Activated CD4-positive, alpha-beta T cell treated with anti-CD3 and anti-CD28 coated beads for 24 hours (primary cell): ENCODE measurements around the gene TCF19.
"Not testable (repeated sequence)": the region's sequence is repeated elsewhere in the genome, so short reads cannot be mapped to it uniquely, and the experiment has no call there.

Experiments used
- DNase-seq, 2 donors: peaks; one replicate each; pipeline ENCODE4 v3.0.0-alpha.2; 2020; ENCODE audit warnings: low read depth in 2 of 2

TCF19 gene

GRCh38 chr6:31161216-31162126 is 3.1 kb downstream of the TCF19 start:
- DNase-seq: no peak

DNA sequence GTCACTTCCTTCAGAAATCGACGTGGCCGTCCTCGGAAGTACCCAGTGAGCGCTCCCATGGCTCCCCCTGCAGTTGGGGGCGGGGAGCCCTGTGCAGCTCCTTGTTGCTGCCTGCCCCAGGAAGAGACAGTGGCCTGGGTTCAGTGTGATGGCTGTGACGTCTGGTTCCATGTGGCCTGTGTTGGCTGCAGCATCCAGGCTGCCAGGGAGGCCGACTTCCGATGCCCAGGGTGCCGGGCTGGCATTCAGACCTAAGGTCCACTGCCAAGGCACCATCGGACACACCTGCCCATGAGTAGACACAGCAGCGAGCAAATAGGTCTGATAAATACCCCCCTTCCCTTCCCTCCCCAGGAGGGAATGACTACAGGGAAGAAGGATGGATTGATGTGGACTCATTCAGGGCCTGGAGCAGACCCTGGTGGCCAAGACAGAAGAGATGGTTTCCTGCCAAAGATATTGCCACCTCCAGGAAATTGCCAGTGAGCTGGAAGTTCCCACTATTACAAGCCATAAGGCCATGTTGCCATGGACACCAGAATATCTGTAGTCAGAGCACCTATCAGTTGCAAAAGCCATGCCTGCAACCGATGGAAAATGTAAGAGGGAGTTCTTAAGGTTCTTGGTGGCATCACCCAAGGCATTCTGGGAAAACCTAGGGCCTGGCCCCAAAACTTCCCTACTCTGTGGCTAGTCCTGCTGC is 4.2 kb downstream of the TCF19 start:
- DNase-seq: no peak

DNA sequence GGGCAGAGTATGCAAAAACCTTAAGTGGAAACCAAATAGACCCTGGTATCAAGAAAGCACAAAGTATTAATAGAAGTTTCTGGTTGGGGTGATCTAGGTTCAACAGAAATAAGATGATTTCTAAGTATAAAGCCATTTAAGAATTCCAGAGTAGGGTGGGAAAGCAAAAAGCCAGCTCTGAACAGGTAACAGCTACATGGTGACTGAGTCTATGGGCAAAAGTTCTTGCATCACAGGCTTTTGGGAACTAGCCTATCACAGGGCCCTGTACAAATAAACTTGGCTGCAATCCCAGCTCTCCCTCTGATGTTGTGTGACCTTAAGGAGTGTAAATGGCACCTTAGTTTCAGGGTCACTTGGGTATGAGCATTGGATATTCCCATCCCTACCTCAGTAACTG is 5.5 kb downstream of the TCF19 start:
- no peak for DNase-seq

- DNase-seq: not testable (repeated sequence)
These were observed 6.2 kb downstream of the TCF19 start for GRCh38 chr6:31164475-31165063.

DNA sequence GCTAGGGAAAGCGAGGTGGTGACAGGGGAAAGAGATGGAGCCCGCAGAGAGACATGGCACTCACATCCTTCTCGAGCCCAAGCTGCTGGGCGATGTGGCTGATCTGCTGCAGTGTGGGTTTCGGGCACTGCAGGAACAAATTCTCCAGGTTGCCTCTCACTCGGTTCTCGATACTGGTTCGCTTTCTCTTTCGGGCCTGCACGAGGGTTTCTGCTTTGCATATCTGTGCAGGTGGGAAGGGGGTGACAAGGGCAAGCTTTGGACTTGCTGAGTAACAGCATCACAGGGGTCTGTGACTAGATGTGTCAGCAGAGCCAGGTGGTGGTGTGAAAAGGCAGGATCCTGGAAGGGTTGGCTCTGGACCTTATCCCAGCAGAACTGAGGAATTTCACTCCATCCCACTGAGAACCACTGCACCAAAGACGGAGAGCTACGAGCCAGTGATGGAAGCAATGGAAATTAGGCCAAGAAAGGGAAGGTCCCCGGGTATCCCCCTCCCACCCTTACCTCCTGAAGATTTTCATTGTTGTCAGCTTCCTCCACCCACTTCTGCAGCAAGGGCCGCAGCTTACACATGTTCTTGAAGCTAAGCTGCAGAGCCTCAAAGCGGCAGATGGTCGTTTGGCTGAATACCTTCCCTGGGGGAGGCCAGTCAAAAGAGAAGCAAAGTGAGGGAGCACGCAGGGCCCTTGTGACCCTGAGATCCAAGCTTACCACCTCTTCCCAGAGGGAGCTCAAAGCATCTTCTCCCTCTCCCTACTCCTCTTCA is 6.9 kb downstream of the TCF19 start:
- not testable (repeated sequence) for DNase-seq

- no peak for DNase-seq
These were observed 7.6 kb downstream of the TCF19 start for GRCh38 chr6:31165986-31166385.

GRCh38 chr6:31168606-31169005 is 10.2 kb downstream of the TCF19 start:
- no peak for DNase-seq

GRCh38 chr6:31169123-31169857 is 10.9 kb downstream of the TCF19 start:
- DNase-seq: no peak

DNA sequence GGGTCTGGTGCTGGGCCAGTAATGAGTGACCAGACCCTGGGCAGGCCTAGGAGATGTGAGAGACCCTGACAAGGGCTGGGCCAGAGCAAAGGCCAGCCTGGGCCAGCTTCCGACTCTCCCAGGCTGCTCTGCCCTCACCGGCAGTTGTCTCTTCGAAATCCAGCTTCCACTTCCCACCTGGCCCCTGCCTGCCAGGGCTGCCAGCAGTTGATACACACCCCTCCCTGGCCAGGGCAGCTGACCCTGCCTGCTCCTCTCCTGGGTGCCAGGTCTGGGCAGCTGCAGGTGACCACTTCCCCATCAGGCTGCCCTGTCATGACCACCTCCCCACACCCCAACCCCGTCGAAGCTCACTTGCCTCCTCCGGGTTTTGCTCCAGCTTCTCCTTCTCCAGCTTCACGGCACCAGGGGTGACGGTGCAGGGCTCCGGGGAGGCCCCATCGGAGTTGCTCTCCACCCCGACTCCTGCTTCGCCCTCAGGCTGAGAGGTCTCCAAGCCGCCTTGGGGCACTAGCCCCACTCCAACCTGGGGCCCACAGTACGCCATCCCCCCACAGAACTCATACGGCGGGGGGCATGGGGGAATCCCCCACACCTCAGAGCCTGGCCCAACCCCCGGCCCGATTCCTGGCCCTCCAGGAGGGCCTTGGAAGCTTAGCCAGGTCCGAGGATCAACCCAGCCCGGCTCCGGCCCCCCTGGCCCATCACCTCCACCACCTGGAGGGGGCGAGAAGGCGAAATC is 11.6 kb downstream of the TCF19 start:
- not testable (repeated sequence) for DNase-seq

GRCh38 chr6:31170600-31170881 is 12.2 kb downstream of the TCF19 start, which contains the start of gene POU5F1:
Gene POU5F1 (minus strand): TSS chr6:31170682. CDS start chr6:31170620, 62 bp downstream.
- no peak for DNase-seq

DNA sequence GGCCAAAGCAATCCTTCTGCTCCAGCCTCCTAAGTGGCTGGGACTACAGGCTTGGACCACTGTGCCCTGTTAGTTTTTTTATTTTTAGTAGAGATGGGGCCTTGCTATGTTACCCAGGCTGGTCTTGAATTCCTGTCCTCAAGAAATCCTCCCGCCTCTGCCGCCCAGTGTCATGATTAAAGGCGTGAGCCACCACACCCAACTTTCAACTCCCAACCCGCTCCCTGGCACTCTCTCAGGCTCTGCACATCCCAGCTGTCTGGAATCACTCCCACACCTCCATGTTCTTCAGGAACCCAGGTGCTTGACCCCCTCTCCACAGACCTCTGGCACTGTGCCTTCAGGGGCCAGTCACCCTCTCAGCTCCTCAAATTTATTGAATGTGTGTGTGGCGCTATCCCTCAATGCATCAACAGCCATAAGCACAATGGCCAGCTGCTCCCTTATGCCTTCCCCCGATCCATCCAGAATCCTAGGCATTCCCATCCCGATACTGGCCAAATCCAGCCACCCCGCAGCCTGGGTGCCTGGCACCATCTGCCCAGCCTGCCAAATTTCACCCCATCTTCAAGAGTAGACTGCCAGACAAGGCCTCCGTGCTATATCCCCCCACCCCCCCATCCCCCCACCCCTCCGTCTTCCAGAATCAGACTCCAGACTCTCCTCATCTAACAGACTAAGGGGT is 12.7 kb downstream of the TCF19 start:
- no peak for DNase-seq

DNA sequence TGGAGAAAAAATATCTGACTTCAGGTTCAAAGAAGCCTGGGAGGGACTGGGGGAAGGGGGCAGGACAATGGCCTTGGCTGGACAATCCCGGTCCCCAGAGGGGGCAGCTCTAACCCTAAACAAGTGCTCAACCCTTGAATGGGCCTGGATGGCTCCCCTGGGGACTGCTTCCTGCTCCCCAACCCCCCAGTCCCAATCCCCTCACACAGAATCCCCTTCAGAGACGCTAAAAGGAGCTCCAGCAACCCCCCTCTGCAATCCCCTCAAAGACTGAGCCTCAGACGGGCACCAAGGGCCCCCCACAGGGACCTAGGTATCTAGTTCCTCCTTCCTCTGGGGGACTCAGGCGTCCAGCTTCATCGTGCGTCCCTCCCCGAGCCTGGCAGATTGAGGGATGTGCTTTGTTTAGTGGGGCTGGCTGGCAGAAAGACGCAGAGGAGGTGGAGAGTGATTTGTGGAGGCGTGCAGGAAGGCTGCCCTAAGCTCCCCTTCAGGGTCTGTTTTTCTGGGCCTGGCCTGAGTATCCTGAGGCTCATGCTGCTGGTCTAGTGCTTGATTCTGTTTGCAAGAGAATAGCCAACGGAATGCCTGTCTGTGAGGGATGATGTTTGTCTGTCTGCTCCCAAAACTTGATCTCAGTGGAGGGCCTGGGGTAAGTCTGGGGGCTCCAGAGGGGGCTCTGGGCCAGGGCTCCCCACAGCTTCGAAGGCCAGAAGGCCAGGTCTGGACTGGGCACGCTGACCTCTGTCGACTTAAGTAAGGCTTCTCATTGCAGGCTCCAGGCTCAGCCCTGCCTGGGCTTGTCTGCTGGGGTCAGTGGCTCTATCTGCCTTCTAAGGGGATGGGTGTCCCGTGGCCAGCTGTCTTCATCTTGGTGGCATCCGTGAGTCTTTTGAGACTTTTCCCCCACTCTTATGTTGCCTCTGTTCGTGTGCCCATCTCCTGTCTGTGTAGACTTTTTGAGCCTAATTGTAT is 13.8 kb downstream of the TCF19 start:
- DNase-seq: no peak

DNA sequence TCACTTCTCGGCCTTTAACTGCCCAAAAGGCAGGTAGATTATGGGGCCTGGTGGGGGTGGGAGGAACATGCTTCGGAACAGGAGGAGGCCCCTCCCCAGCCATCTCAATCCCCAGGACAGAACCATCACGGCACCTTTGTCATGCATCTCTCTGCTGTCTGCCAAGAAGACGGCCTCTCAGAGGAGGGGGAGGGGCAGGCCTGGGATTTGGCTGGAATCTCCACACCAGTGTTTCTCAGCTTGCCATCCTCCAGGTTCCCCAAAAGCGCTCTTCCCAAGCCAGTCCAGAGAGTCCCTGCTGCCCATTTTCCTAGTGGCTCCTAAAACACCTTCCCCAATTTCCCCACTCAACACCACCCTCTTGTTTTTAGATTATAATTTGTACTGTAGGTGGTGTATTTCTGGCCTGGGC is 14.6 kb downstream of the TCF19 start:
- DNase-seq: no peak

DNA sequence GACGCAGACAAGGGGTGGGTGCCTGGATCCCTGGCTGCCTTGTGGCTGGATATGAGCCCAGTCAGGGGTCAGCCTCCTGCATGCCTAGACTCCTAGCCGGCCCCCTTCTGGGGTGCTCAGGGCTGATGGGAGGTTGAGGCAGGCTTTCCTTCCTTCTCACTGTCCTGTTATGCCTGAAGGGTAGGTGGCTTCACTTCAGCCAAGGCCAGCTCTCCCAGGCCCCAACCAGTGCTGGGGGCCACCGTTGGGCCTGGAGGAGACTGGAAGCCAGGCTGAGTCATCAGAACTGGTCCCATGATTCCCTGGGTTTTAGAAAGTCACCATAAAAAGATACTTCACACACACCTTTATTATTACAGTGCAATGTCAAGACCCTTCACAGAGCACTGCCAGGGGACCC is 15.0 kb downstream of the TCF19 start:
- DNase-seq: no peak

- DNase-seq: no peak
These were observed 16.0 kb downstream of the TCF19 start for GRCh38 chr6:31174378-31174777.

GRCh38 chr6:31175971-31176370 is 17.6 kb downstream of the TCF19 start:
- DNase-seq: no peak

DNA sequence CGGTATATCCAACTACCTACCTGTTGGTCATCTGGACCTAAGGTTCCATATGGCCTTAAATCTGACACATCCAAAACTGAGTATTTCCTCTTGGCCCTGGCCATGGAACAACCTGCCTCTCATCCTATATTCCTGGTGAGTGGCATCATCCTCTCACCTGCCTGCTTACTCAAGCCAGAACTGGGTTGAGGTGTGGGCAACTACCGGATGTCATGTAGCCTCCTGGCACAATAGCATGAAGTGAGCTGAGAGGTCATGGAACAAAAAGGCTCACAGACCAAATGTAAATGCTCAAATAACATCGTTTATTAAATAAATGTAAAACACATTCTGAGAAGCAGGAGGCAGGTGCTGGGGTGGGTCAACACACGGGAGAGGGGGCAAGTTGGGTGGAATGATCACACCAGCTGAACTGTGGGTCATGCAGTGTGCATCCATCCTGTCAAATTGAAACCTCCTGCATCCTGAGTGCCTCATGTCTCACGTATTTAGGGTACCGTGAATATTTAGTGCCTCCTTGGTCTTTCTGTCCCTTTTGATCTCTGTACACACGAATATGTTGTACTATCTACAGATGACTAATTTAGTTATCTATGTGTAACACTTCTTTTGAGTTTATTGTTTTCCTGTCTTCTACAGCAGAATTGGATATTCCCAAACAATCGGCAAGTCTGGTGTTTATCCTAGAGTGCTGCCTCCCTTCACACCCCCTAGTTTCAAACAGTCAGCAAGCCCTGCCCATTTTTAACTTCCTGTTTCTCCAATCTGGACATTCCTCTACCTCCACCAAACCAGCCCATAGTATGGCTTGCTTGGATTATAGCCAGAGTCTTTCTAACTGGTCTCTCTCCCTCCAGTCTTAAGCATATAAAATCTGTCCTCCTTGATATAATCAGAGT is 20.0 kb downstream of the TCF19 start:
- DNase-seq: no peak

DNA sequence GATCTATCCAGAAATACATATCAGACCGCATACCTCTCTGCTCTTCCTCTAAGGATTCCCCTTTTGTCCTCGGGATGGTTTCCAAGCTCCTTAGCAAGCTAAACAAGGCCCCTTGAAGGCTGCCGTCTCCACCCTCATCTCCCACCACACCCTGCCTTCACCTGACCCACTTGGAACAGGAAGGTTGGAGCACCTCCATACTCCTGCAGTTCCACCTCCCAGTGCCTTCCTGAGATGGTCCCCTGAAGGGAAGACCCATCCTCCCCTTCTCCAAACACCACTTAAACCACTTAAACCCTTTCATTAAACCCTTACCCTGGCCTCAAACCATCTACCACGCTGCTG is 20.6 kb downstream of the TCF19 start:
- no peak for DNase-seq
